A549 (cell line): ENCODE data around the gene SLC15A3. TPM values are rescaled to one million over a fixed set of nuclear protein-coding genes. Genes with fewer than 3 reads are reported as not detected.
"Not testable (repeated sequence)": the region's sequence is repeated elsewhere in the genome, so short reads cannot be mapped to it uniquely, and the experiment has no call there.

Experiments
- ATAC-seq, 2 experiments: fragments of 200-7000 bp in 1 of 2; fragments of >200 bp in 1 of 2; cut with Nextera tagmentation in 1 of 2; cut with Tn5 transposase in 1 of 2; 3 replicates each; pipeline versions ENCODE4 v1.8.0 to v1.9.1; 2018 to 2020; ENCODE audit warnings: mild to moderate bottlenecking in 1 of 2, moderate library complexity in 1 of 2
- CTCF ChIA-PET: fragments of 300-600 bp; sonication (Branson Sonifier 250); formaldehyde crosslinking; extraction: SDS; loops from one replicate; lab custom pipeline; 2021; ENCODE audit warnings: antibody characterized with exemption, inconsistent platforms; lab: Yijun Ruan, JAX
- POLR2A ChIA-PET: fragments of 350-600 bp; formaldehyde crosslinking; extraction: SDS; loops from one replicate; lab custom pipeline; 2021; ENCODE audit warnings: antibody characterized with exemption, inconsistent platforms; lab: Yijun Ruan, JAX
- DNase-seq, 2 experiments: peaks; one replicate each; pipeline versions ENCODE4 v3.0.0 to v3.0.0-alpha.2; 2011 to 2016; ENCODE audit warnings: low read depth in 1 of 2, low spot score in 1 of 2
- FAIRE-seq: peaks from 2 replicates; lab custom pipeline; 2011; peaks lifted over from hg19 to GRCh38; lab: Jason Lieb, UNC
- H3K27ac ChIP-seq, 2 experiments: fragments of >200 bp; sonication (Bioruptor Twin); formaldehyde crosslinking; 3 replicates each; pipeline ENCODE4 v1.5.1; 2016 to 2017
- H3K4me1 ChIP-seq: fragments of >200 bp; sonication (Bioruptor Twin); formaldehyde crosslinking; 3 replicates; pipeline ENCODE4 v1.6.1; 2016
- H3K4me2 ChIP-seq: fragments of >200 bp; sonication (Bioruptor Twin); formaldehyde crosslinking; 3 replicates; pipeline ENCODE4 v1.6.1; 2016
- H3K4me3 ChIP-seq: fragments of >200 bp; sonication (Bioruptor Twin); formaldehyde crosslinking; 3 replicates; pipeline ENCODE4 v1.5.1; 2016
- H3K9me3 ChIP-seq: fragments of >200 bp; sonication (Bioruptor Twin); formaldehyde crosslinking; 3 replicates; pipeline ENCODE4 v1.6.1; 2016
- CHD4 ChIP-seq: fragments of 200-600 bp; sonication (generic); IDR thresholded peaks from 2 replicates; pipeline ENCODE4 v1.6.1; 2016; ENCODE audit warnings: antibody characterized with exemption, mild to moderate bottlenecking, borderline replicate concordance
- CTCF ChIP-seq: fragments of >200 bp; sonication (Bioruptor Twin); formaldehyde crosslinking; IDR thresholded peaks from 3 replicates; pipeline ENCODE4 v1.5.1; 2016
- FOSL2 ChIP-seq, 2 experiments: fragments of 450-650 bp in 1 of 2; fragments of >200 bp in 1 of 2; sonication (Bioruptor Twin) in 1 of 2; formaldehyde crosslinking; IDR thresholded peaks; 2 replicates each; pipeline versions ENCODE4 v1.5.0 to v1.6.1; 2016 to 2020; ENCODE audit warnings: mild to moderate bottlenecking in 1 of 2, moderate library complexity in 1 of 2
- GATA3 ChIP-seq: IDR thresholded peaks from 2 replicates; pipeline ENCODE4 v1.6.1; 2012; ENCODE audit warnings: borderline replicate concordance
- HDAC2 ChIP-seq: fragments of 200-600 bp; sonication (generic); IDR thresholded peaks from 2 replicates; pipeline ENCODE4 v1.6.1; 2016
- HES2 ChIP-seq: fragments of >200 bp; sonication (Bioruptor Twin); formaldehyde crosslinking; IDR thresholded peaks from 2 replicates; pipeline ENCODE4 v1.6.1; 2016
- HEYL ChIP-seq: fragments of 250-450 bp; sonication (Bioruptor Pico); IDR thresholded peaks from 2 replicates; pipeline ENCODE4 v1.8.0; 2021; ENCODE audit warnings: mild to moderate bottlenecking, moderate library complexity
- HOXA7 ChIP-seq: fragments of 250-450 bp; sonication (Bioruptor Pico); IDR thresholded peaks from 2 replicates; pipeline ENCODE4 v1.5.0; 2020; ENCODE audit warnings: mild to moderate bottlenecking, moderate library complexity
- HOXB13 ChIP-seq: fragments of 250-450 bp; sonication (Bioruptor Pico); IDR thresholded peaks from 2 replicates; pipeline ENCODE4 v1.5.0; 2020; ENCODE audit warnings: low read depth, mild to moderate bottlenecking, moderate library complexity
- JUN ChIP-seq, 2 experiments: fragments of >200 bp; sonication (Bioruptor Twin); formaldehyde crosslinking; IDR thresholded peaks; 2 replicates in 1 of 2; 3 replicates in 1 of 2; pipeline ENCODE4 v1.6.1; 2016 to 2017
- JUNB ChIP-seq: fragments of >200 bp; sonication (Bioruptor Twin); formaldehyde crosslinking; IDR thresholded peaks from 2 replicates; pipeline ENCODE4 v1.6.1; 2016
- MYC ChIP-seq: IDR thresholded peaks from 2 replicates; pipeline ENCODE4 v1.6.1; 2012; ENCODE audit warnings: mild to moderate bottlenecking, inconsistent platforms, low read length, improper control_type of control experiment, borderline replicate concordance
- NFE2L2 ChIP-seq: fragments of 150-350 bp; conservative IDR thresholded peaks from 2 replicates; pipeline ENCODE4 v1.6.1; 2014; ENCODE audit warnings: low read length
- PHF8 ChIP-seq: fragments of 200-600 bp; sonication (generic); IDR thresholded peaks from 2 replicates; pipeline ENCODE4 v1.6.1; 2016; ENCODE audit warnings: low read depth, mild to moderate bottlenecking, antibody characterized with exemption, moderate library complexity, borderline replicate concordance
- POLR2AphosphoS2 ChIP-seq: conservative IDR thresholded peaks from 2 replicates; pipeline ENCODE4 v1.6.1; 2012; ENCODE audit warnings: low read length, improper control_type of control experiment, inconsistent platforms
- RNF2 ChIP-seq: fragments of 200-600 bp; sonication (generic); IDR thresholded peaks from 2 replicates; pipeline ENCODE4 v1.6.1; 2016; ENCODE audit warnings: low read depth, mild to moderate bottlenecking, antibody characterized with exemption, moderate library complexity, borderline replicate concordance
- SMC3 ChIP-seq: fragments of >200 bp; sonication (Bioruptor Twin); formaldehyde crosslinking; IDR thresholded peaks from 3 replicates; pipeline ENCODE4 v1.6.1; 2018; ENCODE audit warnings: inconsistent platforms
- TFCP2L1 ChIP-seq: fragments of 250-450 bp; sonication (Bioruptor Pico); IDR thresholded peaks from 2 replicates; pipeline ENCODE4 v1.5.0; 2021; ENCODE audit warnings: mild to moderate bottlenecking
- USF2 ChIP-seq: fragments of 450-650 bp; IDR thresholded peaks from 2 replicates; pipeline ENCODE4 v1.6.1; 2014; ENCODE audit warnings: antibody characterized with exemption
- WGBS: methylation state at CpG from one replicate; pipeline ENCODE4 v1.1.6; 2017; ENCODE audit errors: missing lambda C conversion rate; 5-methylcytosine and 5-hydroxymethylcytosine counted together
- polyA plus RNA-seq, 4 experiments: library from polyadenylated mRNA; depleted of rRNA in 3 of 4; stranded (reverse); fragments of >200 nt; fragmentation: RNase III in 1 of 4; extraction: RNeasy Plus Mini Kit Qiagen cat#74134 plus additional on column Dnase treatment in 1 of 4; gene quantifications; 2 replicates in 3 of 4; 3 replicates in 1 of 4; pipeline ENCODE4 v1.2.3, GENCODE V29; 2011 to 2017
- TF ChIP-seq, protein P1 (sequence below): fragments of 150-350 bp; IDR thresholded peaks from 2 replicates; pipeline ENCODE4 v1.6.1; 2014; ENCODE audit warnings: low read depth, mild to moderate bottlenecking, low read length
- TF ChIP-seq, protein P2 (sequence below): IDR thresholded peaks from 2 replicates; pipeline ENCODE4 v1.6.1; 2012; ENCODE audit warnings: low read depth, borderline replicate concordance
- TF ChIP-seq, protein P3 (sequence below): fragments of 250-450 bp; sonication (Bioruptor Pico); IDR thresholded peaks from 2 replicates; pipeline ENCODE4 v1.5.0; 2021; ENCODE audit warnings: mild to moderate bottlenecking, moderate library complexity, borderline replicate concordance

The SLC15A3 gene
- polyA plus RNA-seq, 2 of the 4 experiments (the other 2 are of a cell fraction), result not detected

GRCh38 chr11:60910281-60910687 is 41.7 kb downstream of the SLC15A3 start:
- DNase-seq, result no peak
- ATAC-seq, result no peak
- Histone ChIP-seq H3K27ac (no peak overlapping the region), H3K4me3 (no peak overlapping the region), H3K4me1 (peaks cover 5% of the 10 kb centered on the region), H3K4me2 (no peak overlapping the region), H3K9me3 (no peaks in the 10 kb centered on the region)
- 28% methylated on average over 3 of the region's 3 CpGs for WGBS
- CTCF ChIA-PET, result interaction anchor here (1.4 to 2.9 kb wide), 3 partner anchors 10 to 11 kb away, joined by 3 to 22 read pairs (median 8); no protein-coding TSS in a partner anchor
- POLR2A ChIA-PET, result no interaction called here
- FAIRE-seq, result no peak
- TF ChIP-seq HDAC2, result no peak
- TF ChIP-seq MYC, result no peak
- TF ChIP-seq, protein P1, sequence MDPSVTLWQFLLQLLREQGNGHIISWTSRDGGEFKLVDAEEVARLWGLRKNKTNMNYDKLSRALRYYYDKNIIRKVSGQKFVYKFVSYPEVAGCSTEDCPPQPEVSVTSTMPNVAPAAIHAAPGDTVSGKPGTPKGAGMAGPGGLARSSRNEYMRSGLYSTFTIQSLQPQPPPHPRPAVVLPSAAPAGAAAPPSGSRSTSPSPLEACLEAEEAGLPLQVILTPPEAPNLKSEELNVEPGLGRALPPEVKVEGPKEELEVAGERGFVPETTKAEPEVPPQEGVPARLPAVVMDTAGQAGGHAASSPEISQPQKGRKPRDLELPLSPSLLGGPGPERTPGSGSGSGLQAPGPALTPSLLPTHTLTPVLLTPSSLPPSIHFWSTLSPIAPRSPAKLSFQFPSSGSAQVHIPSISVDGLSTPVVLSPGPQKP, result no peak
- TF ChIP-seq CHD4, result no peak
- TF ChIP-seq POLR2AphosphoS2, result no peak
- TF ChIP-seq NFE2L2, result no peak
- no peak for TF ChIP-seq CTCF
- no peak for TF ChIP-seq PHF8
- no peak for TF ChIP-seq TFCP2L1
- TF ChIP-seq, protein P2, sequence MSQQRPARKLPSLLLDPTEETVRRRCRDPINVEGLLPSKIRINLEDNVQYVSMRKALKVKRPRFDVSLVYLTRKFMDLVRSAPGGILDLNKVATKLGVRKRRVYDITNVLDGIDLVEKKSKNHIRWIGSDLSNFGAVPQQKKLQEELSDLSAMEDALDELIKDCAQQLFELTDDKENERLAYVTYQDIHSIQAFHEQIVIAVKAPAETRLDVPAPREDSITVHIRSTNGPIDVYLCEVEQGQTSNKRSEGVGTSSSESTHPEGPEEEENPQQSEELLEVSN, result no peak
- TF ChIP-seq, protein P3, sequence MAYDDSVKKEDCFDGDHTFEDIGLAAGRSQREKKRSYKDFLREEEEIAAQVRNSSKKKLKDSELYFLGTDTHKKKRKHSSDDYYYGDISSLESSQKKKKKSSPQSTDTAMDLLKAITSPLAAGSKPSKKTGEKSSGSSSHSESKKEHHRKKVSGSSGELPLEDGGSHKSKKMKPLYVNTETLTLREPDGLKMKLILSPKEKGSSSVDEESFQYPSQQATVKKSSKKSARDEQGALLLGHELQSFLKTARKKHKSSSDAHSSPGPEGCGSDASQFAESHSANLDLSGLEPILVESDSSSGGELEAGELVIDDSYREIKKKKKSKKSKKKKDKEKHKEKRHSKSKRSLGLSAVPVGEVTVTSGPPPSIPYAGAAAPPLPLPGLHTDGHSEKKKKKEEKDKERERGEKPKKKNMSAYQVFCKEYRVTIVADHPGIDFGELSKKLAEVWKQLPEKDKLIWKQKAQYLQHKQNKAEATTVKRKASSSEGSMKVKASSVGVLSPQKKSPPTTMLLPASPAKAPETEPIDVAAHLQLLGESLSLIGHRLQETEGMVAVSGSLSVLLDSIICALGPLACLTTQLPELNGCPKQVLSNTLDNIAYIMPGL (CRISPR knock-in tag), result no peak
- no peak for TF ChIP-seq HOXB13

DNA sequence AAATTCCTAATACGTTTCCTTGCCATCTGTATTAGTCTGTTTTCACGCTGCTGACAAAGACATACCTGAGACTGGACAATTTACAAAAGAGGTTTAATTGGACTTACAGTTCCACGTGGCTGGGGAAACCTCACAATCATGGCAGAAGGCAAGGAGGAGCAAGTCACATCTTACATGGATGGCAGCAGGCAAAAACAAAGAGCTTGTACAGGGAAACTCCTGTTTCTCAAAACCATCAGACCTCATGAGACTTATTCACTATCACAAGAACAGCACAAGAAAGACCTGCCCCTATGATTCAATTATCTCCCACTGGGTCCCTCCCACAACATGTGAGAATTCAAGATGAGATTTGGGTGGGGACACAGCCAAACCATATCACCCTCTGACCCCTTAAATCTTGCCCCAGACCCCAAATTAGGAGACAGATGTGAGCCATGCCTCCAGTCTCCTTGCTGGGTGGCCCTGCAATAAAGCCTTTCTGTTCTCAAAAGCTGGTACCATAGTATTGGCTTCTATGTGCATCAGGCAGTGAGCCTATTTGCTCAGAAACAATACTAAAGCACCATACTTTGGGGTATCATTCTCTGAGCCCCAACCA is 42.2 kb downstream of the SLC15A3 start:
- FAIRE-seq, H3K9me3 ChIP-seq, H3K27ac ChIP-seq, H3K4me2 ChIP-seq, DNase-seq, H3K4me3 ChIP-seq, H3K4me1 ChIP-seq, ATAC-seq, POLR2A ChIA-PET: not testable (repeated sequence)
- 0% methylated on average over 3 of the region's 3 CpGs for WGBS
- CTCF ChIA-PET, result interaction anchor here (2.1 to 2.9 kb wide), 2 partner anchors 10 to 11 kb away, joined by 8 to 22 read pairs; no protein-coding TSS in a partner anchor

- ChIA-PET POLR2A (no interaction called here), CTCF (interaction anchor here (1.7 to 12.7 kb wide), 4 partner anchors 9 to 78 kb away, joined by 3 to 153 read pairs (median 15); no protein-coding TSS in a partner anchor)
- WGBS, result 12% methylated on average over 1 of the region's 1 CpG
- no peak for FAIRE-seq
- H3K27ac ChIP-seq, result no peak overlapping the region
- peaks cover 12% of the 10 kb centered on the region for H3K4me1 ChIP-seq
- H3K4me2 ChIP-seq, result no peak overlapping the region
- H3K4me3 ChIP-seq, result no peak overlapping the region
- H3K9me3 ChIP-seq, result no peaks in the 10 kb centered on the region
- ATAC-seq, result no peak
- DNase-seq, result no peak
- TF ChIP-seq TFCP2L1, result no peak
- no peak for TF ChIP-seq FOSL2 (IDR thresholded peaks at IDR 0.05)
- TF ChIP-seq FOSL2 (CRISPR knock-in tag; IDR thresholded peaks at IDR 0.05), result no peak
- TF ChIP-seq JUN (IDR thresholded peaks at IDR 0.05), result no peak
- no peak for TF ChIP-seq HEYL
- TF ChIP-seq SMC3, result no peak
- no peak for TF ChIP-seq HOXA7 (CRISPR knock-in tag)
- TF ChIP-seq GATA3, result no peak
- TF ChIP-seq HES2, result no peak
- TF ChIP-seq RNF2, result no peak
- TF ChIP-seq USF2, result no peak
- no peak for TF ChIP-seq MYC
- no peak for TF ChIP-seq JUNB
- TF ChIP-seq, all 56 proteins: peak for 0
Observed at GRCh38 chr11:60908803-60909202, 43.2 kb downstream of the SLC15A3 start.
